Fibroblast of lung (primary cell): ENCODE data around the gene TMEM69. TPM values are rescaled to one million over a fixed set of nuclear protein-coding genes. Genes with fewer than 3 reads are reported as not detected.

Experiments
- DNase-seq, 2 donors: peaks; one replicate each; pipeline versions ENCODE4 v3.0.0 to v3.0.0-alpha.2; 2010; ENCODE audit warnings: low read depth in 2 of 2
- H2AFZ ChIP-seq: 2 replicates; pipeline ENCODE4 v1.5.1; 2012; ENCODE audit warnings: low read length, control low read depth, inconsistent platforms
- H3K27ac ChIP-seq: 2 replicates; pipeline ENCODE4 v1.5.1; 2011; ENCODE audit warnings: low read length, control low read depth; ENCODE audit not compliant: insufficient read depth
- H3K27me3 ChIP-seq: 2 replicates; pipeline ENCODE4 v1.5.1; 2011; ENCODE audit warnings: mild to moderate bottlenecking, low read length; ENCODE audit not compliant: control insufficient read depth, insufficient read depth
- H3K36me3 ChIP-seq: 2 replicates; pipeline ENCODE4 v1.5.1; 2011; ENCODE audit warnings: low read length; ENCODE audit not compliant: control insufficient read depth, insufficient read depth
- H3K4me1 ChIP-seq: 2 replicates; pipeline ENCODE4 v1.5.1; 2011; ENCODE audit warnings: low read length; ENCODE audit not compliant: control insufficient read depth, insufficient read depth; ENCODE audit errors: extremely low read depth
- H3K4me2 ChIP-seq: 2 replicates; pipeline ENCODE4 v1.5.1; 2011; ENCODE audit warnings: low read length, control low read depth; ENCODE audit not compliant: insufficient read depth; ENCODE audit errors: extremely low read depth
- H3K4me3 ChIP-seq, 4 experiments: fragments of 200-600 bp in 1 of 4; sonication (generic) in 1 of 4; replicated peaks in 1 of 4; 2 replicates each; pipeline ENCODE4 v1.5.1; 2011 to 2016; ENCODE audit warnings: low read length in 4 of 4, low read depth in 3 of 4, mild to moderate bottlenecking in 3 of 4, control low read depth in 2 of 4, inconsistent platforms in 1 of 4, mixed read lengths in 1 of 4; ENCODE audit not compliant: insufficient read depth in 1 of 4; ENCODE audit errors: control extremely low read depth in 1 of 4
- H3K79me2 ChIP-seq: 2 replicates; pipeline ENCODE4 v1.5.1; 2012; ENCODE audit warnings: mild to moderate bottlenecking, low read length, inconsistent platforms; ENCODE audit not compliant: control insufficient read depth, insufficient read depth
- H3K9ac ChIP-seq: 2 replicates; pipeline ENCODE4 v1.5.1; 2011; ENCODE audit warnings: mild to moderate bottlenecking, low read length, control low read depth; ENCODE audit not compliant: insufficient read depth
- H3K9me3 ChIP-seq: 2 replicates; pipeline ENCODE4 v1.5.1; 2012; ENCODE audit warnings: low read depth, low read length; ENCODE audit not compliant: control insufficient read depth, insufficient read depth
- H4K20me1 ChIP-seq: 2 replicates; pipeline ENCODE4 v1.5.1; 2011; ENCODE audit warnings: low read length; ENCODE audit not compliant: control insufficient read depth, insufficient read depth; ENCODE audit errors: extremely low read depth
- CTCF ChIP-seq, 2 donors: IDR thresholded peaks in 1 of 2; conservative IDR thresholded peaks in 1 of 2; 1 replicate in 1 of 2; 2 replicates in 1 of 2; pipeline ENCODE4 v1.5.1; 2011 to 2012; ENCODE audit warnings: low read length in 2 of 2, control low read depth in 1 of 2, inconsistent platforms in 1 of 2, low read depth in 1 of 2, mild to moderate bottlenecking in 1 of 2
- EZH2 ChIP-seq: IDR thresholded peaks from 2 replicates; pipeline ENCODE4 v1.5.1; 2012; ENCODE audit warnings: low read length, control low read depth, mild to moderate bottlenecking; ENCODE audit errors: missing control alignments
- polyA plus RNA-seq, 2 donors: library from polyadenylated mRNA; depleted of rRNA in 1 of 2; stranded (reverse) in 1 of 2; unstranded in 1 of 2; fragments of >200 nt; gene quantifications; 2 replicates each; pipeline ENCODE4 v1.2.1, GENCODE V29; 2011 to 2012; ENCODE audit warnings: missing spikeins in 1 of 2
- total RNA-seq: library from RNA; depleted of rRNA; stranded (reverse); fragments of >200 nt; gene quantifications from 2 replicates; pipeline ENCODE4 v1.2.1, GENCODE V29; 2014

Gene TMEM69
- total and polyA plus RNA-seq, 2 donors (not counting 1 experiment from before 2014, with no cell fraction given): 10.2 to 54.3 TPM

GRCh38 chr1:45694823-45695222, 6.8 kb downstream of the TMEM69 start:
- Histone ChIP-seq H3K27me3 (no peaks in the 10 kb centered on the region), H3K4me3 (no peak overlapping the region), H3K9ac (no peak overlapping the region), H3K79me2 (peaks cover 12% of the 10 kb centered on the region), H2AFZ (no peak overlapping the region), H3K9me3 (no peaks in the 10 kb centered on the region), H3K4me1 (no peaks in the 10 kb centered on the region), H4K20me1 (no peaks in the 10 kb centered on the region), H3K36me3 (peaks cover 2% of the 10 kb centered on the region), H3K27ac (no peak overlapping the region), H3K4me2 (no peak overlapping the region)
- TF ChIP-seq CTCF (conservative IDR thresholded peaks at IDR 0.05 in 1 of 2, IDR thresholded peaks at IDR 0.05 in 1 of 2; ENCODE audit: low read depth in 1 of 2, low read length in 2 of 2) (no peak), EZH2 (no peak)
- no peak for DNase-seq

- no peaks in the 10 kb centered on the region for H3K79me2 ChIP-seq
- no peaks in the 10 kb centered on the region for H3K36me3 ChIP-seq
- no peak overlapping the region for H2AFZ ChIP-seq
- TF ChIP-seq EZH2 (no peak), CTCF (conservative IDR thresholded peaks at IDR 0.05 in 1 of 2, IDR thresholded peaks at IDR 0.05 in 1 of 2; ENCODE audit: low read depth in 1 of 2, low read length in 2 of 2) (no peak)
- H3K9me3 ChIP-seq: no peaks in the 10 kb centered on the region
- DNase-seq: no peak
- no peaks in the 10 kb centered on the region for H3K4me1 ChIP-seq
- no peaks in the 10 kb centered on the region for H4K20me1 ChIP-seq
- no peak overlapping the region for H3K4me3 ChIP-seq
- H3K4me2 ChIP-seq: no peak overlapping the region
- no peaks in the 10 kb centered on the region for H3K27me3 ChIP-seq
- H3K27ac ChIP-seq: no peak overlapping the region
- H3K9ac ChIP-seq: no peak overlapping the region
Observed at GRCh38 chr1:45704637-45705036, 16.7 kb downstream of the TMEM69 start.

- Histone ChIP-seq H3K9ac (no peak overlapping the region), H3K36me3 (peaks cover 2% of the 10 kb centered on the region), H3K27ac (no peak overlapping the region), H3K9me3 (no peaks in the 10 kb centered on the region), H3K4me3 (no peak overlapping the region), H3K79me2 (no peaks in the 10 kb centered on the region), H4K20me1 (no peaks in the 10 kb centered on the region), H2AFZ (no peak overlapping the region), H3K4me2 (no peak overlapping the region), H3K27me3 (no peaks in the 10 kb centered on the region), H3K4me1 (no peaks in the 10 kb centered on the region)
- DNase-seq: no peak
- TF ChIP-seq CTCF (conservative IDR thresholded peaks at IDR 0.05 in 1 of 2, IDR thresholded peaks at IDR 0.05 in 1 of 2; ENCODE audit: low read depth in 1 of 2, low read length in 2 of 2) (no peak), EZH2 (no peak)
Observed at GRCh38 chr1:45713711-45714110, 25.7 kb downstream of the TMEM69 start.
